CD14-positive monocyte (primary cell): ENCODE results near the gene PCBP3. TPM values are rescaled to one million over a fixed set of nuclear protein-coding genes. Genes with fewer than 3 reads are reported as not detected.

Source experiments
- DNase-seq, 3 donors: peaks; one replicate each; pipeline ENCODE4 v3.0.0-alpha.2; 2011 to 2022
- H2AFZ ChIP-seq: 2 replicates; pipeline ENCODE4 v1.6.0; 2012; ENCODE audit warnings: mild to moderate bottlenecking, low read depth, low read length, inconsistent platforms; ENCODE audit not compliant: insufficient read depth, poor library complexity, severe bottlenecking
- H3K27ac ChIP-seq, 2 donors: 1 replicate in 1 of 2; 2 replicates in 1 of 2; pipeline ENCODE4 v1.5.1; 2012 to 2013; ENCODE audit warnings: low read length in 2 of 2, control low read depth in 1 of 2, inconsistent platforms in 1 of 2, low read depth in 1 of 2, mild to moderate bottlenecking in 1 of 2
- H3K27me3 ChIP-seq, 2 donors: one replicate each; pipeline versions ENCODE4 v1.6.0 to v1.6.1; 2011 to 2013; ENCODE audit warnings: low read length in 2 of 2; ENCODE audit not compliant: control insufficient read depth in 2 of 2, insufficient read depth in 2 of 2
- H3K36me3 ChIP-seq, 2 donors: replicated peaks in 1 of 2; 1 replicate in 1 of 2; 2 replicates in 1 of 2; pipeline versions ENCODE4 v1.5.1 to v1.6.1; 2012 to 2013; ENCODE audit warnings: low read length in 2 of 2, control low read depth in 1 of 2, inconsistent platforms in 1 of 2, mild to moderate bottlenecking in 1 of 2; ENCODE audit not compliant: insufficient read depth in 2 of 2, control insufficient read depth in 1 of 2
- H3K4me1 ChIP-seq, 2 donors: 1 replicate in 1 of 2; 2 replicates in 1 of 2; pipeline versions ENCODE4 v1.5.1 to v1.6.1; 2012 to 2013; ENCODE audit warnings: low read length in 2 of 2, control low read depth in 1 of 2, inconsistent platforms in 1 of 2, mild to moderate bottlenecking in 1 of 2, moderate library complexity in 1 of 2; ENCODE audit not compliant: insufficient read depth in 2 of 2, control insufficient read depth in 1 of 2
- H3K4me2 ChIP-seq: replicated peaks from 2 replicates; pipeline ENCODE3; 2012; ENCODE audit warnings: low read length, moderate library complexity, mild to moderate bottlenecking; ENCODE audit not compliant: poor library complexity, severe bottlenecking; ENCODE audit errors: extremely low read depth
- H3K4me3 ChIP-seq, 3 experiments: fragments of 200-600 bp in 1 of 3; sonication (generic) in 1 of 3; replicated peaks in 1 of 3; 1 replicate in 2 of 3; 2 replicates in 1 of 3; pipeline ENCODE4 v1.5.1; 2011 to 2013; ENCODE audit warnings: low read length in 3 of 3, mild to moderate bottlenecking in 3 of 3, control low read depth in 2 of 3, low read depth in 2 of 3, inconsistent platforms in 1 of 3, moderate library complexity in 1 of 3
- H3K79me2 ChIP-seq: 2 replicates; pipeline ENCODE4 v1.6.0; 2012; ENCODE audit warnings: mild to moderate bottlenecking, control low read depth, inconsistent platforms, low read length, moderate library complexity; ENCODE audit not compliant: insufficient read depth
- H3K9ac ChIP-seq: 2 replicates; pipeline ENCODE4 v1.6.0; 2017; ENCODE audit warnings: low read length, mild to moderate bottlenecking; ENCODE audit not compliant: insufficient read depth, poor library complexity, severe bottlenecking
- H3K9me3 ChIP-seq, 2 donors: replicated peaks in 1 of 2; 1 replicate in 1 of 2; 2 replicates in 1 of 2; pipeline versions ENCODE4 v1.5.1 to v1.6.1; 2012 to 2013; ENCODE audit warnings: low read length in 2 of 2, control low read depth in 1 of 2; ENCODE audit not compliant: control insufficient read depth in 1 of 2, insufficient read depth in 1 of 2
- H4K20me1 ChIP-seq: 2 replicates; pipeline ENCODE4 v1.6.0; 2012; ENCODE audit warnings: mild to moderate bottlenecking, low read length, control low read depth, moderate library complexity; ENCODE audit not compliant: insufficient read depth
- H3K27ac Mint-ChIP-seq, 7 donors: one replicate each; pipeline ENCODE4 v1.8.0; 2020; ENCODE audit warnings: mild to moderate bottlenecking in 7 of 7, mixed read lengths in 7 of 7, moderate library complexity in 6 of 7, inconsistent platforms in 2 of 7
- H3K27me3 Mint-ChIP-seq, 3 donors: one replicate each; pipeline ENCODE4 v1.8.0; 2021 to 2022; ENCODE audit warnings: low read depth in 3 of 3, mild to moderate bottlenecking in 3 of 3, mixed read lengths in 3 of 3, moderate library complexity in 3 of 3, inconsistent platforms in 1 of 3
- H3K36me3 Mint-ChIP-seq, 2 donors: one replicate each; pipeline ENCODE4 v1.8.0; 2020; ENCODE audit warnings: mixed read lengths in 2 of 2, inconsistent platforms in 1 of 2, mild to moderate bottlenecking in 1 of 2
- H3K4me1 Mint-ChIP-seq: one replicate; pipeline ENCODE4 v1.8.0; 2020; ENCODE audit warnings: mild to moderate bottlenecking, mixed read lengths
- H3K4me3 Mint-ChIP-seq, 2 donors: one replicate each; pipeline ENCODE4 v1.8.0; 2020; ENCODE audit warnings: mild to moderate bottlenecking in 2 of 2, mixed read lengths in 2 of 2, moderate library complexity in 1 of 2
- H3K9me3 Mint-ChIP-seq, 7 donors: one replicate each; pipeline ENCODE4 v1.8.0; 2020 to 2022; ENCODE audit warnings: mixed read lengths in 7 of 7, mild to moderate bottlenecking in 6 of 7, moderate library complexity in 6 of 7, inconsistent platforms in 2 of 7
- CTCF ChIP-seq: fragments of 200-600 bp; IDR thresholded peaks from one replicate; pipeline ENCODE4 v1.8.0; 2022; ENCODE audit warnings: antibody characterized with exemption, mild to moderate bottlenecking
- WGBS: methylation state at CpG from one replicate; pipeline ENCODE4 v1.1.5; 2013; ENCODE audit warnings: missing lambda C conversion rate; ENCODE audit not compliant: insufficient coverage; 5-methylcytosine and 5-hydroxymethylcytosine counted together
- intact Hi-C, 2 donors: fragments of 100-400 bp; cut with micrococcal nuclease; formaldehyde crosslinking; loops; one replicate each; pipeline versions ENCODE4 v1.15.0 to v1.15.1; 2023
- polyA plus RNA-seq, 3 donors: library from polyadenylated mRNA; depleted of rRNA in 1 of 3; unstranded in 2 of 3; stranded (reverse) in 1 of 3; fragments of 300-500 nt in 2 of 3; fragments of >200 nt in 1 of 3; fragmentation: Illumina TruSeq in 2 of 3; gene quantifications; 1 replicate in 2 of 3; 2 replicates in 1 of 3; pipeline ENCODE4 v1.2.3, GENCODE V29; 2012 to 2021

Gene PCBP3
- polyA plus RNA-seq, 3 donors: 0.34 to 0.49 TPM; not detected in 1

GRCh38 chr21:45990741-45991605 is 347.4 kb downstream of the PCBP3 start:
- no peaks in the 10 kb centered on the region for H3K79me2 ChIP-seq
- H3K36me3 ChIP-seq: no peaks in the 10 kb centered on the region
- no peak overlapping the region for H3K27ac ChIP-seq
- Mint-ChIP-seq H3K9me3 (no peaks in the 10 kb centered on the region), H3K27ac (no peak overlapping the region), H3K27me3 (peaks cover 0 to 3% (median 0%) of the 10 kb centered on the region in 3 donors), H3K36me3 (no peaks in the 10 kb centered on the region), H3K4me1 (no peaks in the 10 kb centered on the region), H3K4me3 (no peak overlapping the region)
- no peak for TF ChIP-seq CTCF
- no peak overlapping the region for H2AFZ ChIP-seq
- no peak overlapping the region for H3K4me2 ChIP-seq
- H4K20me1 ChIP-seq: no peaks in the 10 kb centered on the region
- no peak overlapping the region for H3K9ac ChIP-seq
- no peak overlapping the region for H3K4me3 ChIP-seq
- WGBS: 82% methylated on average over 24 of the region's 45 CpGs
- no peaks in the 10 kb centered on the region for H3K9me3 ChIP-seq
- H3K27me3 ChIP-seq: no peaks in the 10 kb centered on the region
- DNase-seq: no peak
- H3K4me1 ChIP-seq: no peaks in the 10 kb centered on the region
- intact Hi-C loops: no loop called here

- Histone ChIP-seq H3K4me2 (no peak overlapping the region), H3K4me1 (no peaks in the 10 kb centered on the region), H3K36me3 (no peaks in the 10 kb centered on the region), H3K4me3 (no peak overlapping the region), H3K79me2 (no peaks in the 10 kb centered on the region), H4K20me1 (no peaks in the 10 kb centered on the region), H3K27ac (no peak overlapping the region), H3K9me3 (no peaks in the 10 kb centered on the region), H2AFZ (no peak overlapping the region), H3K9ac (no peak overlapping the region), H3K27me3 (no peaks in the 10 kb centered on the region)
- Mint-ChIP-seq H3K27ac (no peak overlapping the region), H3K27me3 (peaks cover 0 to 3% (median 0%) of the 10 kb centered on the region in 3 donors), H3K36me3 (no peaks in the 10 kb centered on the region), H3K4me3 (no peak overlapping the region), H3K4me1 (no peaks in the 10 kb centered on the region), H3K9me3 (no peaks in the 10 kb centered on the region)
- no peak for TF ChIP-seq CTCF
- WGBS: 91% methylated on average over 17 of the region's 18 CpGs
- intact Hi-C loops: no loop called here
- no peak for DNase-seq
Measured at GRCh38 chr21:45991606-45992300, 348.2 kb downstream of the PCBP3 start.

Other genes starting within 250 kb of the PCBP3 start
- 1 to 10 TPM in 2 of 3 donors, under 1 TPM in 1; 0.80 to 4.1 (median 1.1) TPM for gene COL18A1, start 238.6 kb upstream of the PCBP3 start, polyA plus RNA-seq
- 10 to 100 TPM; 25.0 to 53.0 (median 39.9) TPM for gene SLC19A1, start 101.3 kb upstream of the PCBP3 start, polyA plus RNA-seq